Kidney (tissue), 14 donors: ENCODE results near the gene PEX5. TPM values are rescaled to one million over a fixed set of nuclear protein-coding genes. Genes with fewer than 3 reads are reported as not detected.

Experiments
- DNase-seq, 5 donors: peaks; one replicate each; pipeline ENCODE4 v3.0.0-alpha.2; 2013 to 2020
- FAIRE-seq: peaks from 2 replicates; lab custom pipeline; 2012; peaks lifted over from hg19 to GRCh38; lab: Jason Lieb, UNC
- H3K27ac ChIP-seq, 2 donors: one replicate each; pipeline ENCODE4 v1.7.0; 2013; ENCODE audit warnings: low read depth in 2 of 2, low read length in 2 of 2, inconsistent platforms in 1 of 2
- H3K27me3 ChIP-seq: one replicate; pipeline ENCODE4 v1.7.1; 2013; ENCODE audit warnings: low read length, inconsistent platforms; ENCODE audit not compliant: control insufficient read depth, insufficient read depth
- H3K36me3 ChIP-seq, 3 donors: one replicate each; pipeline versions ENCODE4 v1.7.0 to v1.7.1; 2013; ENCODE audit warnings: low read length in 3 of 3, control low read depth in 1 of 3, inconsistent platforms in 1 of 3; ENCODE audit not compliant: insufficient read depth in 3 of 3, control insufficient read depth in 2 of 3
- H3K4me1 ChIP-seq, 3 donors: one replicate each; pipeline versions ENCODE4 v1.7.0 to v1.7.1; 2013; ENCODE audit warnings: low read length in 3 of 3, inconsistent platforms in 1 of 3, low read depth in 1 of 3; ENCODE audit not compliant: control insufficient read depth in 2 of 3, insufficient read depth in 2 of 3
- H3K4me3 ChIP-seq, 3 donors: one replicate each; pipeline versions ENCODE4 v1.7.0 to v1.8.1; 2013; ENCODE audit warnings: low read length in 3 of 3, control low read depth in 1 of 3, inconsistent platforms in 1 of 3
- H3K9ac ChIP-seq, 3 donors: one replicate each; pipeline versions ENCODE4 v1.7.0 to v1.7.1; 2013; ENCODE audit warnings: low read length in 3 of 3, control low read depth in 1 of 3, inconsistent platforms in 1 of 3
- H3K9me3 ChIP-seq, 3 donors: one replicate each; pipeline versions ENCODE4 v1.7.0 to v1.7.1; 2013; ENCODE audit warnings: low read length in 3 of 3, control low read depth in 1 of 3, inconsistent platforms in 1 of 3; ENCODE audit not compliant: control insufficient read depth in 2 of 3, insufficient read depth in 1 of 3
- intact Hi-C: fragments of 100-400 bp; cut with DNase I; formaldehyde crosslinking; loops from one replicate; pipeline ENCODE4 v1.11.1; 2022
- polyA plus RNA-seq: library from polyadenylated mRNA; stranded (reverse); fragments of 350-450 nt; fragmentation: Illumina TruSeq; extraction: RNeasy Lipid Tissue Mini Kit (QIAGEN cat#74804); gene quantifications from one replicate; pipeline ENCODE4 v1.2.3, GENCODE V29; 2014; ENCODE audit warnings: low read depth, low replicate concordance; ENCODE audit not compliant: insufficient read depth
- total RNA-seq: library from RNA; stranded (reverse); fragmentation: NEBNext Ultra II Directional; extraction: Animal tissue kit (Norgen Biotek cat#: 25700); gene quantifications from one replicate; pipeline ENCODE4 v1.2.1, GENCODE V29; 2021
- TF ChIP-seq, protein P1 (sequence below): IDR thresholded peaks from 3 replicates; pipeline ENCODE4 v1.5.1; 2012; ENCODE audit warnings: mild to moderate bottlenecking, moderate library complexity, borderline replicate concordance; ENCODE audit not compliant: insufficient read depth; ENCODE audit errors: extremely low read depth
- donor health status: control.
- donor health status: control.
- donor health status: control.
- donor health status: control.
- donor health status: control.
- donor health status: DM: yes; HTN: yes; CAD: no.
- donor health status: Normal renal cell carcinoma (clear cell type).

The PEX5 gene
- total and polyA plus RNA-seq, 2 donors from 2014 or later = 30.8 to 42.3 TPM

DNA sequence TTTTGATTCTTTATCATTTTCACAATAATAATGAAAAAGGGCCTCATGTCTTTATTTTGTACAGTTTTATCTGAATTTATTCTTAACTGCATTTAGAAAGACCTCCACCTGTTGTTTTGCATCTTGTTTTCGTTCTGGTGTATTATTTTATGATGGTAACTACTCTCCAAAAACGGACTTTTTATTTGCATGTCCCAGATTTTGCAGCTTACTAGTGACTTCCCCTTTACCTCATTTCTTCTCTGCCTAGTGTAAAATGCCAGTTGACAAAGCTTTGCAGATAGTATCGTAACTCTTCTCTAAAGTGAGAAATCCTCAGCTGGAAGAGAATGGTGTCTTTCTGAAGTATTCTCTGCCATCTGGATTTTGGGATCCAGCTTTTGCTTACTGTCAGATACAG lies 17.2 kb downstream of the PEX5 start:
- H3K9ac ChIP-seq = no peak overlapping the region
- TF ChIP-seq, protein P1, sequence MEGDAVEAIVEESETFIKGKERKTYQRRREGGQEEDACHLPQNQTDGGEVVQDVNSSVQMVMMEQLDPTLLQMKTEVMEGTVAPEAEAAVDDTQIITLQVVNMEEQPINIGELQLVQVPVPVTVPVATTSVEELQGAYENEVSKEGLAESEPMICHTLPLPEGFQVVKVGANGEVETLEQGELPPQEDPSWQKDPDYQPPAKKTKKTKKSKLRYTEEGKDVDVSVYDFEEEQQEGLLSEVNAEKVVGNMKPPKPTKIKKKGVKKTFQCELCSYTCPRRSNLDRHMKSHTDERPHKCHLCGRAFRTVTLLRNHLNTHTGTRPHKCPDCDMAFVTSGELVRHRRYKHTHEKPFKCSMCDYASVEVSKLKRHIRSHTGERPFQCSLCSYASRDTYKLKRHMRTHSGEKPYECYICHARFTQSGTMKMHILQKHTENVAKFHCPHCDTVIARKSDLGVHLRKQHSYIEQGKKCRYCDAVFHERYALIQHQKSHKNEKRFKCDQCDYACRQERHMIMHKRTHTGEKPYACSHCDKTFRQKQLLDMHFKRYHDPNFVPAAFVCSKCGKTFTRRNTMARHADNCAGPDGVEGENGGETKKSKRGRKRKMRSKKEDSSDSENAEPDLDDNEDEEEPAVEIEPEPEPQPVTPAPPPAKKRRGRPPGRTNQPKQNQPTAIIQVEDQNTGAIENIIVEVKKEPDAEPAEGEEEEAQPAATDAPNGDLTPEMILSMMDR = no peak
- no peak overlapping the region for H3K4me3 ChIP-seq
- intact Hi-C loops = no loop called here
- FAIRE-seq (no peak), DNase-seq (no peak)
- no peaks in the 10 kb centered on the region for H3K27me3 ChIP-seq
- H3K9me3 ChIP-seq = no peaks in the 10 kb centered on the region
- no peaks in the 10 kb centered on the region for H3K4me1 ChIP-seq
- peaks cover 9 to 74% (median 56%) of the 10 kb centered on the region in 3 donors for H3K36me3 ChIP-seq
- no peak overlapping the region for H3K27ac ChIP-seq

DNA sequence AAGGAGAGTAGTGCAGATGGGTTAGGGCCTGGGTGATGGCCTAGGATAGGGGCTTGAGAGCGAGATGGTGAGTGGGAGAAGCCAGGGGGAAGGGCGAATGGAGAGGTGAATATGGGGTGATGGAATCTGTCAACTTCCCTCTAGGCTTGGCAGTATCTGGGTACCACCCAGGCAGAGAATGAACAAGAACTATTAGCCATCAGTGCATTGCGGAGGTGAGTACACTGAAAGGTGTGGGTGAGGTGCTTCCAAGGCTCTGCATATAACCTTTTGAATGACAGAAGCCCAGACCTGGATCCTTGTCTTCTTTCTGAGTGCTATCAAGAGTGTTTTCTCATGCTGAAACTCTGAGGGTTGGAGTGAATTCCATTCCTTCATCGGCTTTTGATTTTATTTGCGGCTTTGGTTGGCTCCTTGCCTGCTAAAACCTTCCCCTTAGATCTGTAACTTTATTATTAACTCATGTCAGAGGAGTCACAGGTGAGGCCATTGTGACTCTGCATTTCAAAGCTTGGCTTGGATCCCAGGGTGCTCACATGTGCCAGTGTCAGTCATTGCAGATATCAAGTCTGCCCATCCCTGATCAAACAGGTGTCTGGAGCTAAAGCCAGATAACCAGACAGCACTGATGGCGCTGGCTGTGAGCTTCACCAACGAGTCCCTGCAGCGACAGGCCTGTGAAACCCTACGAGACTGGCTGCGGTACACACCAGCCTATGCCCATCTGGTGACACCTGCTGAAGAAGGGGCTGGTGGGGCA lies 18.6 kb downstream of the PEX5 start:
- no peak for FAIRE-seq

DNA sequence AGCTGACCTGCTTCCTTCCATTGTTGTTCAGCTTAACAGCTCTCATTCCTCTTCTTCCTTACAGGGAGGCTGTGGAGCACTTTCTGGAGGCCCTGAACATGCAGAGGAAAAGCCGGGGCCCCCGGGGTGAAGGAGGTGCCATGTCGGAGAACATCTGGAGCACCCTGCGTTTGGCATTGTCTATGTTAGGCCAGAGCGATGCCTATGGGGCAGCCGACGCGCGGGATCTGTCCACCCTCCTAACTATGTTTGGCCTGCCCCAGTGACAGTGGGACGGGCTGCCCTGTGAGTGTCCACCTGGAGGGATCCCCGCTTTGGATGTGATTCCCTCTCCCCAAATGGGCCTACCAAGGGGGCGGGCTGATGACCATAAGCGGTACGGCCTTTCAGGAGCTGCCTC lies 20.5 kb downstream of the PEX5 start:
- Histone ChIP-seq H3K9ac (no peak overlapping the region), H3K27me3 (no peaks in the 10 kb centered on the region), H3K4me3 (no peak overlapping the region), H3K36me3 (peaks cover 9 to 56% (median 43%) of the 10 kb centered on the region in 3 donors), H3K9me3 (peaks cover 0 to 3% (median 0%) of the 10 kb centered on the region in 3 donors), H3K4me1 (no peaks in the 10 kb centered on the region), H3K27ac (no peak overlapping the region)
- DNase-seq (no peak), FAIRE-seq (no peak)
- intact Hi-C loops = no loop called here
- TF ChIP-seq, protein P1 = no peak

More for the DNA sequence above, 18.6 kb downstream of the PEX5 start:
- H3K9ac ChIP-seq = no peak overlapping the region
- no peaks in the 10 kb centered on the region for H3K27me3 ChIP-seq
- TF ChIP-seq, protein P1 = no peak
- no peak overlapping the region for H3K4me3 ChIP-seq
- intact Hi-C loops = no loop called here
- DNase-seq = no peak
- H3K4me1 ChIP-seq = no peaks in the 10 kb centered on the region
- no peak overlapping the region for H3K27ac ChIP-seq
- H3K9me3 ChIP-seq = peaks cover 0 to 3% (median 0%) of the 10 kb centered on the region in 3 donors
- peaks cover 9 to 63% (median 49%) of the 10 kb centered on the region in 3 donors for H3K36me3 ChIP-seq
